ENCODE results near the gene RNPEPL1.

The RNPEPL1 gene

DNA sequence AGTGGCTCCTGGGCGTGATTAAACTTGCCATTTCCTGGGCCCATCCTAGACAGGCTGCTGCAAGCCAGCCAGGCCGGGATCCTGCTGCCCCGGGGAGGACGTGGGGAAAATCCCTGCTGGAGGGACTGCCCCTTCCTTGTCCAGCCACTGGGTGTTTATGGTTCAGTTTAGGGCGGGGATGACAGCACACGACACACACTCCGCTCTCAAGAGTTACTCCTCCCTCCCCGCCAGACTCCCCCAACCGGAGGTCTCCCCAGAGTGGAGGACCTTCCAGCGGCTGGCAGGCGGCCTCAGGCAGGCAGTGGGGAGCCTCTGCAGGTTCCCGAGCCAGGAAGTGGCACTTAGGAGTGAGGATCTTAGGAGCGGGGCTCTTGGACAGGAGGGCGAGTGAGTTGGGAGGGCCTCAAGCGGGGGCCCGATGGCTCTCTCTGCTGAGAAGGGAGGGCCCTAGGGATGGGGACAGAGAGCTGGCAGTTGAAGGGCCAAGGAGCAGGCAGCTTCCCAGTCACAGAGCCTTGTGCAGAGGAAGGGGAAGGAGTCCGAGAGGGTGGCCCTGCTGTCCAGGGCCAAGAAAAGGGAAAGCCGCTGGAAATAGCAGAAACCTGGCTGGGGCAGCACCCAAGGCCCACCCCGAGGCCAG lies 51.3 kb downstream of the RNPEPL1 start:
- TF ChIP-seq, protein P1, sequence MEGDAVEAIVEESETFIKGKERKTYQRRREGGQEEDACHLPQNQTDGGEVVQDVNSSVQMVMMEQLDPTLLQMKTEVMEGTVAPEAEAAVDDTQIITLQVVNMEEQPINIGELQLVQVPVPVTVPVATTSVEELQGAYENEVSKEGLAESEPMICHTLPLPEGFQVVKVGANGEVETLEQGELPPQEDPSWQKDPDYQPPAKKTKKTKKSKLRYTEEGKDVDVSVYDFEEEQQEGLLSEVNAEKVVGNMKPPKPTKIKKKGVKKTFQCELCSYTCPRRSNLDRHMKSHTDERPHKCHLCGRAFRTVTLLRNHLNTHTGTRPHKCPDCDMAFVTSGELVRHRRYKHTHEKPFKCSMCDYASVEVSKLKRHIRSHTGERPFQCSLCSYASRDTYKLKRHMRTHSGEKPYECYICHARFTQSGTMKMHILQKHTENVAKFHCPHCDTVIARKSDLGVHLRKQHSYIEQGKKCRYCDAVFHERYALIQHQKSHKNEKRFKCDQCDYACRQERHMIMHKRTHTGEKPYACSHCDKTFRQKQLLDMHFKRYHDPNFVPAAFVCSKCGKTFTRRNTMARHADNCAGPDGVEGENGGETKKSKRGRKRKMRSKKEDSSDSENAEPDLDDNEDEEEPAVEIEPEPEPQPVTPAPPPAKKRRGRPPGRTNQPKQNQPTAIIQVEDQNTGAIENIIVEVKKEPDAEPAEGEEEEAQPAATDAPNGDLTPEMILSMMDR (IDR thresholded peaks at IDR 0.05): no peak

DNA sequence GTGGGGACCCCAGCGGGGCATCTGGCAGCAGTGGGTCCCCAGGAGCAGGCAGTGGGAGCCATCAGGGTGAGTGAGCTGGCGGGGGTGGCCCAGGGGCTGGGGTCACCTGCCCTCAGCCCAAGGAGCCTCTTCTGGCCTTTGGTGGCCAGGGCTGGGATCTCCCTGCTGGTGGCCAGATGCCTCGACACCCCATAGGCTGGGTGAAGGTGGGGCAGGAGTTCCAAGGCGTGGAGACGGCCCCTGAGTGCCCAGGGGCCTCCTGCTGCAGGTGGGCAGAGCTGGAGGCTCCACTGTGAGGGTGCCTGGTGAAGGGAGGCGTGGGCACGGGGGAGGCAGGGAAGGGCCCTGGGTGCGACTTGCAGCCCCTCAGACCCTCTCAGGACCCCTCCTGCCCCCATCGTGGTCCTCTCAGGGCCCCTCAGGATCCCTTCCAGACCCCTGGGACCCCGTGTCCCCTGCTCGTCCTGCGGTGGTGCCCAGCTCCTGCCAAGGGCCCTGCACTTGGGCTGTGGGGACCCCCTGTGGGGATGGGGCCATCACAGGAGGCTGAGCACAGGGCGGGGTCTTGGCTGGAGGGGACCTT lies 52.0 kb downstream of the RNPEPL1 start:
- TF ChIP-seq, protein P1 (IDR thresholded peaks at IDR 0.05): no peak

DNA sequence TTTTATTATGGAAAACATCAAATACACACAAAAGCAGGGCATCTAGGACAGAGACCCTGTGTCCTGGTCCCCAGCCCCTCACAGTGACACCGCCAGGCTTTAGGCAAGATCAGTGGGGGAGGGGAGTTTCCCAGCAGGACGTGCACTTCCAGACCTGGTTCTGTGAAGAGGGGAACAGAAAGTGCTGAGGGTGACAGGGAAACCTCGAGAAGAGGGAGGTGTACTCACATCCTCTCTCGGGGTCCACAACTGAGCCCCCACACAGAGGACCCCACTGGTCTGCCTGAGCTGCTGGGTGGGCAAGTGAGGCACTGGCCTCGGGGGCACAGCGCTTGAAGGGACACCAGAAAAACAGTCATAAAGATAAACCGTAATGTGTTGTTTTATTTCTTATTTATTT lies 52.6 kb downstream of the RNPEPL1 start:
- TF ChIP-seq, protein P1 (IDR thresholded peaks at IDR 0.05): no peak

DNA sequence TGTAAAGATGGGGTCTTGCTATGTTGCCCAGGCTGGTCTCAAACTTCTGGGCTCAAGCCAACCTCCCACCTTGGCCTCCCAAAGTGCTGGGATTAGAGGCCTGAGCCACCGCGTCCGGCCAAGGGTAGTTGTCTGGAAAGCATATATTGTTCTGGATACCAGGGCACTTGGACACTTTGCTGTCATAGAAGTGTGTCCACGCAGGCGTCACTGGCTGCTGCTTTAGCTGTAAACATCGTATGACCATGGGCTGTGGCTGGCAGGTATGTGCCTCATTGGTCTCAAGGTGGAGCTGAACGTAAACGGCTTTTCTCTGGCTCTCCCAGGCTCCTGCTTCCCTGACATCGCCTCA lies 53.8 kb downstream of the RNPEPL1 start:
- TF ChIP-seq, protein P1 (IDR thresholded peaks at IDR 0.05): no peak

DNA sequence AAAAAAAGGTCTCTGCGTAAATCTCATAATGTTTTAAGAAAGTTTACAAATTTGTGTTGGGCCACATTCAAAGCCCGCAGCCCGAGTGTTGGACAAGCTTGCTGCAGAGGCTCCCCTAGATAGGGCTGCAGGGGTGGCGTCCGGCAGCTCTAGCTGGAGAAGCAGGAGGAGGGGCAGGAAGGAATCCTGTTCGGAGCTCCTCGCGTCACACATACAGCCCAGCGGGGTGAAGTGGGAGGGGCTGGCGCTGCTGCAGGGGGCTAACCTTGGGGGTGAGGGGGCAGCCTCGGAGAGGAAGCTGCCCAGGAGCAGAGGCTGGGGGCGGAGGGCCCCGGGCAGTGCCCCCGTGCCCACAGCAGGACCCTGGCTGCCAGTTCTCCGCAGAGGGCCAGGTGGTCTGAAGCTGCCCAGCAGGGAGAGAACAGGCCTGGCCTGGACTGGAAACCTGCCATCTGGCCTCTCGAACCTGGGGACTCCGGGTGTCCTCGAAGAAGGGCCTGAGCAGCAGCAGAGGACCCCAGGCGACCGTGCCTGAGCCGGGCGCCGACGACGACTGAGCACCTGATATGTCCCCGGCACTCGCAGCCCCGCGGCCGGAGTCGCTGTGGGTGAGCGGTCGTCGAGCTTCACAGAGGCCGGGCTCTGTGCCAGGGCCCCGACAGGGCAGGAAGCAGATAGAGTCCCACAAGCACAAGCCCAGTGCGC lies 54.4 kb downstream of the RNPEPL1 start:
- TF ChIP-seq, protein P1 (IDR thresholded peaks at IDR 0.05): no peak

DNA sequence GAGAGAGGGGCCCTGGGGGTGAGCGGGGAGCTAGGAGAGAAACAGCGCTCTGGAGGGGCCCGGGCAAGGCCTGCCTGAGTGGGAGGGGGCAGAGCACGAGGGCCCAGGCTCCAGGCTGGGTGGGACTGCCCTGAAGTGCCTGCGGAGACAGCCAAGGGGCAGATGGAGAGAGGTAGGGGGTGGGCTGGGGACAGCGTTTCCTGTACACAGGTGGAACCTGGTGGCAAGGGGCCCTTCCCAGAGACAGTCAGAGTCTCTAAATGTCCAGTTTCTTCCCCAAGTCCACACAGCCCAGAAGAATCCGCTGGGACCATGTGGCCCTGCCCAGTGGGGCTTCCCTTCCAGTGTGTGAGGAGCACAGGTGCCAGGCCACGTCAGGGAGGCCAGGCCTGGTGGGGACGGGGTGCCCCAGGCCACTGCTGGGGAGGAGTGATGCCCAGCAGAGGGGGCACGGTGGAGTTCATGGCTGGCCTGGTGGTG lies 55.3 kb downstream of the RNPEPL1 start:
- TF ChIP-seq, protein P1 (IDR thresholded peaks at IDR 0.05): no peak

DNA sequence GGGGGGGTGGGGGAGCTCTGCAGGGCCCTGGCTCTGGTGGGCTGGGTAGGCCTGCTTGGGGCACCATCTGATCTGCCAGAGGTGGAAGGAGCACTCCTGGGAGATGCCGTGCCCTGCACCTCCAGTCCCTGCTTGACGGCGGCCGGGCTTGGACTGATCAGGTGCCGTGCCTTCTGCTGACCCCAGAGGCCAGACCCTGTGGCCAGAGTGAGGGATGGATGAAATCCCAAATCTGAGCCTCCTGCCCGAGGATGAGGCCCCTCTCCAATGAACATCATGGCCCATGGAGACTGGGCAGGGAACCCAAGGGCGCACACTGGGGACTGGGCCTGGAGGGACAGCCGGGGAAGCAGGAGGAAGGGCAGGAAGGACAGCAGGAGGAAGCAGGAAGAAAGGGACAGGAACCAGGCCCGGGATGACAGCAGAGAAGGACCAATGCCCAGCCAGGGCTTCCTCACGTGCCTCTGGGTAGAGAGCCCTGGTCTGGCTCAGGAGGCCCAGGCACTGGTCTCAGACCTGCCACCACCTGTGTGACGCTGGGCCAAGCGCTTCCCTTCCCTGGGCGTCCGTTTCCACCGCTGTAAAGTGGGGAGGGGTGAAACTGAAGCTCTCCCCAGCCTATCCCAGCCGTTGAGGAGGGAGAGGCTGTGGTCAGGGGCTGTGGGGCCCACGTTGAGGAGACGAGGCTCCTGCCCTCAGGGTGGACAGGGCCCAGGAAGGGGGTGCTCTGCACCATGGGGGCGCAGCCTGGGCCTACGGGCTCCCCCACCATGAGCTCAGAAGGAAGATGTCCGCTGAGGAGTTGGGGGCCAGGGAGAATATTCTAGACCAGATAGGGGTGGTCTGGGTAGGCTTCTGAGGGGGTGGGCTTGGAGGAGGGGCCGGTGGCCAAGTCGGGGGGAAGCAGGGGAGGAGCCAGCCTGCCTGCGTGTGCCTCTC lies 56.0 kb downstream of the RNPEPL1 start:
- TF ChIP-seq, protein P1 (IDR thresholded peaks at IDR 0.05): no peak

All from LNCAP (cell line).